Fibroblast of peridontal ligament (primary cell): Measurements from ENCODE around the gene CC2D1A.
A peak's percentile ranks its signal among the peaks of the same experiment; 100 is the strongest.
"Not testable (repeated sequence)": the region's sequence is repeated elsewhere in the genome, so short reads cannot be mapped to it uniquely, and the experiment has no call there.

Experiments
- DNase-seq: peaks from one replicate; pipeline ENCODE4 v3.0.0-alpha.2; 2010; ENCODE audit errors: extremely low read depth

The CC2D1A gene

DNA sequence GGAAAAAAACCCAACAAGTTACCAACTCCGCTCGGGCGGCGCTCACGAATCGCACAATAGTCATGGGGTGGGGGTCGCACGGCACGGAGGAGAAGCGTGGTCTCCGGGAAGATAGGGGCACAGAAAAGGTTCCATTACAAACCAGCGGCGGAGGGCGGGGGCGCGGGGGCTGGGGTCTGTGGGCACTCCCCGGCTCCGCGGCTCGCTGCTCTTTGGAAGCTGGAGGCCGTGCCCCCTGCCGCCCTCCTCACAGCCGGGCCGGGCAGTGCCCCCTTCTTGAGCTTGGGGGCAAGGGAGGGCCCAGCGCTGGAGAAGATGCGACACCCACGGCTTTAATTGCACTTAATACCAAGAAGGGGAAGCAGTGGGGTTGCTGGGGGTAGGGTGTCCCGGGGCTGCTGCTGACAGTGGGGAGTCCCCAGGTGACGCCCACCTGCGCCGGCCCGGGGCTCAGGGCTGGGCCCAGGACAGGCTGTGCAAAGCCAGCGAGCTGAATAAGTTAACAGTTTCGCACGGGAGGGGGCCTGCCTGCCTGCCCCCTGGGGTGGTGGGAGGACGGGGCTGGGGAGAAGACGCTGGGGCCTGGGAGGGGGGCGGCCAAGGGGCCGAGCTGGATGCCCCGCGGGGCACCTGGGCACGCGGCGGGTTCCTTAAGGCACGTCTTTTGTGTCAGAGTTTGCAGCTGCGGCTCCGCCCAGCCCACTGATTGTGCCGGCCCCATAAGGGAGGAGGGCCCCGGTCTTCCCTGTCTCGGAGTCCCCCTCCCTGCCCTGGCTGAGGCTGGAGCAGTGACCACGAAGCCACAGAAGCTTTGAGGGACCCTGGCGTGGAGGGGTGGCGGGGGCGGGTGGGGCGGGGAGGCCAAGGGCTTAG lies 56.1 kb downstream of the CC2D1A start:
- DNase-seq: no peak

DNA sequence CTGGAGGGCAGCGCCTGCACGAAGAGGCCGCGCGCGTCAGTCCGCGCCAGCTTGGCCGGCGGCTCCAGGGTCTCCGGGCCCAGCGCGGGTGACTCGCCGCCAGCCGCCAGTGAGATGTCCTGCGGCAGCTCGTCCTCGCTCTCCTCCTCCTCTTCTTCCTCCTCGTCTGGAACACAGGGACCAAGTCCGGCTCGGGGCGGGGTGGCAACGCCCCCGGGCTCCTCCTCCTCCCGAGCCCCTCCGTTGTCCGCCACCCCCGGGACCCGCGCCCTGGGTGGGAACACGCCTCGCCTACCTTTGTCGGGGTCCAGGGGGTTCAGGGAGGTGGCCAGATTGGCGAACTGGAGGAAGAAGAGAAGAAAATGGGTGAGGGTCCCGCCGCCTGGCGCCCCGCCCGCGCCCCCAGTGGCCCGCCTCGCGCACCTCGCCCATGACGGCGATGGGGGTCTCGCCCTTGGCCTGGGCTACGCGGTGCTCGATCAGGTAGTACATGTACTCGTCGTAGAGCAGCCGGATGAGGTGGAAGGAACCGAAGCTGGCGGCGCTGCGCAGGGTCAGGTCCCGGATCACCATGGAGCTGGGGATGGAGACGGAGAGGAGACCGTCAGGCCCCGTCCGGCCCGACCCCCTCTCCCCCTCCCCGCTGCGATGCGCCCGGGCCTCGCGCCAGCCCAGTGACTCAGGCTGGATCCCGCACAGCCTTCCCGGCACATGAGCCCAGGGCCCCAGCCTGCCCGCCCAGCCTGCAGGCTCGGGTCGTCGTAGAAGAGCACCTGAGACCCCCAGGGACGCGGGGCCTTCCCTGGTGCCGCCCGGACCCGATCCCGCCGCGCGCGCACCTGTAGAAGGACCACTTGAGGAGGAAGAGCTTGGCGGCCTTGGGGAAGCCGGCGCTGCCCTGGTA lies 57.0 kb downstream of the CC2D1A start:
- DNase-seq: no peak

DNA sequence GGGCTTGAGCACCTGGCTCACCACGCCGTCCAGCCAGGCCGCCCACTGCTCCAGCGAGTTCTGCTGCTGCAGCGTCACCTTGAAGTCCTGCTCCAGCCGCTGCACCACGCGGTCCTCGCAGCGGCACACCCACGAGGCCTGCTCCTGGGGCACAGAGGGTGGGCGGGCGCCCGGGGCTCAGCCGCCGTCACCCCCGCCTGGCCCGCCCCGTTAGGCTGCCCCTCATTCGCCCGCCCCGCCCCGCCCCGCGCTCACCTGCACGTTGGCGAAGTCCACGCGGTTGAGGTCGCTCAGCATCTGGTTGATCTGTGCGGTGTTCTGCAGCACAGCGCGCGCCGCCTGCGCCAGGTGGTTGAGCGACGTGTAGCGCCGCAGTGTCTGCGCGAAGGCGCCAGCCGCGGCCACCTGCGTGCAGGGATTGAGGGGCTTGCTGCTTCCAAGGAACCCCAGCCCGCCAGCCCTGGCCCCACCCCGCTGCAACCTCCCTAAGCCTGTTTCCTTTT lies 57.7 kb downstream of the CC2D1A start:
- no peak for DNase-seq

DNA sequence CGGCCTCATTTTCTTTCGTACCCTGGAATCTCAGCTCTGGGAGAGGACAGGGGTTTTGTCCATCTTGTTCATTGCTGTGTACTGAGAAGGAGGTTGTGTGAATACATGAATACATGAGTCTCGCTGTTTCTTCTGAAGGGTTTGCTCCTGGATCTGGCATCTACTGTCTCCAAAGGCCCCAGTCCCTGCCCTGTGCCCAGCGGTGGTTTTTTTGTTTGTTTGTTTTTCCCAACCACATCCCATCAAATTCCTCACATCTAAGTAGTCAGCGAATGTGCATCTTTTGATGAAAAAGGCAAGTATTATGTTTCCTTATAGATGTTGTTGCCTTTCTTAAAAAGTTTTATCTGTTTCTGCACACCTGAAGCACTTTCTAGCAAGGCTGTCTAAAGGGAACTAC lies 58.8 kb downstream of the CC2D1A start:
- DNase-seq: peak; percentile 49

DNA sequence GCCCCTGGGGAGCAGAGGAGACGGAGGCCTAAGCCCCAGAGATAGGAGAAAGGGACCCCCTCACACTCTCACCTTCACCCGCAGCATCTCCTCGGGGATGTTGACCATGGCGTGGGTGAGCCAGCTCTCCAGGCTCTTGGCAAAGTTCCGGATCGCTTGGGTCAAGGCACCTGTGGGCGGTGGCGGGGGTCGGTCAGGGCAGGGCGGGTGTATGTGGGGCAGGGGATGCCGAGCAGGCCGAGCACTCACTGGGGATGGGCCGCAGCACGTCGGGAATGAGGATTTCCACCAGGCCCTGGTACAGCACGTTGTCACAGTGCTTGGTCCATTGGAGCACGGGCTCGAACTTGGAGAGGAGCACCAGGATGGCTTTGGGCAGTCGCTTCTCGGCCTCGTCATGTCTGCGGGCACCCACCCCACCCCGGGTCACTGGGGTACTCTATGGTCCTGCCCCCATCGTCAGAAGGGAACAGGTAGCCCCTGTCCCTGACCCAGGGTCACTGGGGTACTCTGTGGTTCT lies 59.4 kb downstream of the CC2D1A start:
- DNase-seq: no peak

DNA sequence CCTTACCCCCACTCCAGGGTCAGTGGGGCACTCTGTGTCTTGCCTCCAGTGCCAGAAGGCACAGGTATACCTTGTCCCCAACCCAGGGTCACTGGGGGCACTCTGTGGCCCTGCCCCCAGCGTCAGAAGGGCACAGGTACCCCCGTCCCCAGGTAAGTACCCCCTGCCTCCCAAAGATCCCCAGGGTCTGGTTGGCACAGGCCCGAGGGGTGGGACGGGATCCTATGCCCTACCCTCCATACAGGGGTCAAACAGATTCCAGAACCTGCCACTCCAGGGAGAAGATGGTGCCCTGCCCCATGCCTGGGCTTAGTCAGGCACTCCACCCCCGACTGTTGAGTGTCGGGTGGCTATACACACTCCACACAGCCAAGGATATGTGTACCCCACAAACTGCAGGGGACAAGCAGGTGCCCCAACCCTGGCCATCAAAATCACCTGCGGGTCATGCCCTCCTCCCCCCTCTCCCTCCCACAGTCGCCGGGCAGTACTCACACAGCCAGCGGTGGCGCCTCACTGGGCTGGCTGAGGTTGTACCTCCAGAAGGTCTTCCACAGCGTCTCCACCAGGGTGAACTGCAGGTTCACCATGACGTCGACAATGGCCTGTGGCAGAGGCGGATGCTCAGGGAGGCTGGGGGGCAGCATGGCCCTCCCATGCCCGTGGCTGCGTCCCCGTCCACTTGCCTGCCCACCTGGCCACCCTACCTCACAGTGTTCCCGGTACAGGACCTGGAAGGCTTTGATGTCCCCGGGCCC lies 60.1 kb downstream of the CC2D1A start:
- DNase-seq: no peak

DNA sequence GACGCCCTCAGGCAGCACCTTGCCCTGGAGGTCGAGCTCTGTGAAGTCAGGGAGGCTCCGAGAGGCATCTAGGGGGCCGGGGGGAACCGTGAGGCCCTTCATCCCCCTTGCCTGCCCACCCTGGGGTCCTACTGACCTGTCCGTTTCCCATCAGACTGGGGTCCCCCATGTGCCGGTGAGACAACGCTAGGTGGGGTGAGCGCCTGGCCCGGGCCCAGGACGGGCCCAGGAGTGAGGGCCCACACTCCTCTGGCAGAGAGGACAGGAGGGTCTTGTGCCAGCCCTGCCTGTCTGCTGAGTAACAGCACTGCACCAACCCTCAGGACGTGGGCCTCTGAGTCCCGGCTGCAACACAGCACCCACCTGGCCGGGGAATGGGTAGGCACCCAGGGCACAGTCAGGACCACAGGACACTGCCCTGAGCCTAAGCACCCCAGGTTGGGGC lies 60.7 kb downstream of the CC2D1A start:
- DNase-seq: no peak

DNA sequence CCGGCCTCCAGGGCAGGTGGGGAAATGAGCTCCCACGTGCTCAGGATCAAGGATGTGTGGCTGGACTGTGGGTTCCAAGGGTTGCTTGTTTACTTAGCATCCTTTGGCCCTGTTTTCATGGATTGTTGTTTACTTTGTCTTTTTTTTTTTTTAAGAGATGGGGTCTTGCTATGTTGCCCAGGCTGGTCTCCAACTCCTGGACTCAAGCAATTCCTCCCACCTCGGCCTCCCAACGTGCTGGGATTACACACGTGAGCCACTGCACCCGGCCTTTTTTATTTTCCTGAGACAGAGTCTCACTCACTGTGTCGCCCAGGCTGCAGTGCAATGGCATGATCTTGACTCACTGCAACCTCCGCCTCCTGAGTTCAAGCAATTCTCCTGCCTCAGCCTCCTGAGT lies 61.2 kb downstream of the CC2D1A start:
- not testable (repeated sequence) for DNase-seq

DNA sequence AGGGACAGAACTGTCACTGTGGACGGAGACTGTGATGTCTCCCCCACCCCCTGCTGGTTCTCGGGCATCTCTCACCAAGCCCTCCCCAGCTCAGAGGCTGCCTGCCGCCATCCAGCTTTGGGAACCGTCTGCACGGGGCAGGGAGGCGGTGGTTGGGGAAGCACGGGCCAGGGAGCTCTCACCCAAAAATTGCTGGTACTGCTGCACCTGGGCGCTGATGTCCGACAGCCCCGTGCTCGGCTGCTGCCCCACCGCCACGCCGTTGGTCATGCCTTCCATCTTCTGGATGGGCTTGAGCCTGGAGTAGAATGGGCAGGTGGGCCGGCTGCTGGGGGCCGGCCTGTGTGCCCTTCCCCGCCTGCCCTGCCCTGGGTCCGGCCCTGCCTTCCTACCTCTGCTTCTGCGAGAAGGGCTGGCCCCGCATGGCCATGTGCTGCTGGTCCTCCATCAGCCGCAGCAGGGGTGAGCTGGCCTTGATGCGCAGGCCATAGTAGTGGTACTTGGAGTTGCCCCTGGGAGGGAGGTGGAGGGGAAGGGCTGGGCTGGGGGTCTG lies 62.5 kb downstream of the CC2D1A start:
- DNase-seq: no peak

DNA sequence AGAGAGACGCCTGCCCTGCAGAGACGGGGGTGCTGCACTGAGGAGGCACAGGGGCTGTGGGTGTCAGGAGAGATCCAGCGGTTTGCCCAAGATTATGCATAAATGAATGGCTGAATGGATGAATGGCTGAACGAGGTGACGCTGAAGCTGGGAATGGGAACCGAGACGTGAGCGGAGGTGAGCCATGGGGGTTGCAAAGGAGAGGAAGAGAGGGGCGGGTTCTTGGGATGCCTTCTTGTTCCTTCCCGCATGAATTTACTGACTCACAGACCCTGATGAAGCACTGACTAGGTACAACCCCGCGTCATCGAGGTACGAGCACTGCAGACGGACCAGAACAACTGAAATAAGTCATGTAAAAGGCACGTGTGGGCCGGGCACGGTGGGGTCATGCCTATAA lies 63.0 kb downstream of the CC2D1A start:
- DNase-seq: no peak

DNA sequence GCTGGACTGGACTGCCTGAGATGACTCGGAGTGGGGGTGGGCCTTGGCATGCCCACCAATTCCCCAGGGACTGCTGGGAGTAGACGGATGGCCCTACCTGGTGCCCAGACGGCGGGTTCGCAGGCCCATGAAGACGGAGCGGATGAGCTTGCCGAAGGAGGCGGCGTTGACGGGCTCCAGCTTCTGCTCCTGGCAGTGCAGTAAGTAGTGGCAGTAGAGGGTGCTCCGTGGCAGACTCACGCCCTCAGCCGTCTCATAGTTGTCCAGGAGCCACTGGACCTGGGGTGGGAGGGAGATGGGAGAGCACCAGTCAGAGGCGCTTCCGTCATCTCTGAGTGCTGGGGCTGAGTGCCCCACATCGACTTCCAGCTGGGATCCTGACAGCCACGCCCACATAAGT lies 63.9 kb downstream of the CC2D1A start:
- DNase-seq: no peak

DNA sequence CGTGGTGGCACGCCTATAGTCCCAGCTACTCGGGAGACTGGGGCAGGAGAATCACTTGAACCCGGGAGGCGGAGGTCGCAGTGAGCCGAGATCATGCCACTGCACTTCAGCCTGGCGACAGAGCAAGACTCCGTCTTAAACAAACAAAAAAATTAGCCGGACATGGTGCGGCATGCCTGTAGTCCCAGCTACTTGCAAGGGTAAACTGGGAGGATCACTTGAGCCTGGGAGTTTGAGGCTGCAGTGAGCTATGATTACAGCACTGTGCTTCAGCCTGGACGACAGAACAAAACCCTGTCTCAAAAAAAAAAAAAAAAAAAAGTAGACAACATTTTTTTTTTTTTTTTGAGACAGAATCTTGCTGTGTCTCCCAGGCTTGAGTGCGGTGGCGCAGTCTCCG lies 65.9 kb downstream of the CC2D1A start:
- not testable (repeated sequence) for DNase-seq

DNA sequence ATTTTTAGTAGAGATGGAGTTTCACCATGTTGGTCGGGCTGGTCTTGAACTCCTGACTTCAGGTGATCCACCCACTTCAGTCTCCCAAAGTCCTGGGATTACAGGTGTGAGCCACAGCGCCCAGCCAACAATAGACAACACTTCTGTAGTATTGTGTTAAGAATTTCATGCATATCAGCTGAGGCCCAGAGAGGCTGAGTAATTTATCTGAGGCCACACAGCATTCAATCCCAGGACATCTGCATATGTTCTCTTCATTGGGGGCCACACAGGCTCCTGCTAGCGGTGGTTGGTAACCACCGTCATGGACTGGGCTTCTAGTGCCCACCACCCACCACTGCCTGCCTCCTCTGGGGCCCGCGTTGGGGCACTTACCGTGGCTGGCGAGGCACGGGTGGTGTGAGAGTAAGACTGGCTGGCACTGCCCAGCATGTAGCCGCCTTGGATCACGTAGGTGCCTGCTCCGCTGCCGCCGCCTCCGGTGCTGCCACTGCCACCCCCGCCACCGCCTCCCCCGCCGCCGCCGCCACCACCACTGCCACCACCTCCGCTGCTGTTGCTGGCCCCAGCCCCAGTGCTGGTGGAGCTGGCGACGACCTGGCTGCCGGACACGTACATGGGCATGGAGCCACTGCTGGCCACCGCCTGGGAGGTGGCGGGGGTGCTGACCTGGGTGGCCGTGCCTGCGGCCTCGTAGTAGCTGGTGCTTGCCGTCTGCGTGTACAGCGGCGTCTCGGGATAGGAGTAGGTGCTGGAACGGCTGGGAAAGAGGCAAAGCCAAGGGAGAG lies 66.6 kb downstream of the CC2D1A start:
- DNase-seq: no peak

DNA sequence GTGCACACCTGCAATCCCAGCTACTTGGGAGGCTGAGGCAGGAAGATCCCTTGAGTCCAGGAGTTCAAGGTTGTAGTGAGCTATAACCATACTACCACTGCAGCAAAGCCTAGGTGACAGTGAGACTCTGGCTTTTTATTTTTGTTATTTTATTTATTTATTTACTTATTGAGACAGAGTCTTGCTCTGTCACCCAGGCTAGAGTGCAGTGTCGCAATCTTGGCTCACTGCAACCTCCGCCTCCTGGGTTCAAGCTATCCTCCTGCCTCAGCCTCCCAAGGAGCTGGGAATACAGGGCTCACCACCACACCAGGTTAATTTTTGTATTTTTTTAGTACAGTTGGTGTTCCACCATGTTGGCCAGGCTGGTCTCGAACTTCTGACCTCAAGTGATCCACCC lies 67.5 kb downstream of the CC2D1A start:
- not testable (repeated sequence) for DNase-seq

DNA sequence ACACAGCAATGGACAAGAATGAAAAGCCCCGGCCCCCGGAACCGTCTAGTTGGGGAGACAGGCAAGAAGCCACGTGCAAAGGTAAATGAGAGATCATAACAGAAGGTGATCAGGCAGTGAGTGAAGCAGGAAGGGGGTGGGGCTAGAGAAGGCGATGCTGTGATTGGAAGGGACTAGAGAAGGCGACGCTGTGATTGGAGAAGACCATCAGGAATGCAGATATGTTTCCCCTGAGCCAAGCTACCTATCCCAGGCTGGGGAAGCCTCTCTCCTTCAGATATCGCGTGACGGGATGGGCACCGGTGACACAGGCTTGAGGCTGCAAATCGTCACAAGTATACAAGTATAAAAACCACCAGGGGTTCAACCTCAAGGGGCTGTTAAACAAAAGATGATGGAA lies 68.1 kb downstream of the CC2D1A start:
- DNase-seq: no peak

DNA sequence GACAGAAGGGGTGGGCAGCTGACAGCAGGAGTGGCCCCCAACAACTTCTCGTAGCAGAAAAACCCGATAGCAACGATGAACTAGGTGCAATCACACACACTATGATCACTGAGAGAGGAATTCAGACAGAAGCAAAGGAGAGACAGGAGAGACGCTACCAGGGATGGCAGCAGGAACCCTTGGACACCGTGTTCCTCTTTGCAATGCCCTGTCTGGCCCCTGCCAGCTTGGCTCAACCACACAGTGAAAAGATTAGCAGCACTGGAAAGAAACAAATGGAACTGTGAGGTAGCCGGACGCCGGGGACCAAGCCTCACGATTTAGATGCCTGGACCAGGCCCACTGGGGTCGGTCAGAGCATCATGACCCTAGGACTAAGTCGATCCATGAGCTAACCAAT lies 69.9 kb downstream of the CC2D1A start:
- no peak for DNase-seq

DNA sequence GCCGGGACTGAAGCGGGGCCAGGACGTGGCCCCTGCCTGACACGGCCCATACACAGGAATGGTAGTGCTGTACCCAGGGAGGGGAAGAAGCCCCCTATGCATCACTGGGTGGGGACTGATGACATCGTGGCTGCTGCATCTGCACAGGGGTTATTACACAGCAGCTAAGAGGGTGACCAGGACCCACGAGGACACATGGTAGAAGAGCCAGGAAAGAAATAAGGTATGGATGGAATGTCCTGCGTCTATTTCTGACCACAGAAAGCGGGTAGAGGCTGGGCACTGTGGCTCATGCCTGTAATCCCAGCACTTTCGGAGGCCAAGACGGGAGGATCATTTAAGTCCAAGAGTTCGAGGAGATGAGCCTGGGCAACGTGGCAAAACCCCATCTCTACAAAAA lies 70.4 kb downstream of the CC2D1A start:
- no peak for DNase-seq

DNA sequence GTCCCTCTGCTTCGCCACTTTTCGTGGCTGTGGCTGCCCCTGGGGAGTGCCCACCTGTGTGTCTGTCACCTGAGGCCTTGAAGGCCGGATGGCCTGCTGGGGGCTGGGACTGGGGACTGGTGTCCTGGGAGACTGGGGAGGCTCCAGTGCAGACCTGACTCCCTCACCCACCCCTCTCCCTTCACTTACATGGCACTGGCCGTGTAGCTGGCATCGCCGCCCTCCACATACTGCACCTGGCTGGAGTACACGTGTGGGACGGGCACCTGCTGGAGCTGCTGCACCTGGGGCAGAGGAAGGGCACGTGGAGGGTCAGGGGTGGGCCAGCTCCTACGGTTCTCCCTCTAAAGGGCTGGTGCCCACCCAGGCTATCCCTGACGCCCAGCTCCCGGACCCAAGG lies 71.8 kb downstream of the CC2D1A start:
- DNase-seq: no peak

DNA sequence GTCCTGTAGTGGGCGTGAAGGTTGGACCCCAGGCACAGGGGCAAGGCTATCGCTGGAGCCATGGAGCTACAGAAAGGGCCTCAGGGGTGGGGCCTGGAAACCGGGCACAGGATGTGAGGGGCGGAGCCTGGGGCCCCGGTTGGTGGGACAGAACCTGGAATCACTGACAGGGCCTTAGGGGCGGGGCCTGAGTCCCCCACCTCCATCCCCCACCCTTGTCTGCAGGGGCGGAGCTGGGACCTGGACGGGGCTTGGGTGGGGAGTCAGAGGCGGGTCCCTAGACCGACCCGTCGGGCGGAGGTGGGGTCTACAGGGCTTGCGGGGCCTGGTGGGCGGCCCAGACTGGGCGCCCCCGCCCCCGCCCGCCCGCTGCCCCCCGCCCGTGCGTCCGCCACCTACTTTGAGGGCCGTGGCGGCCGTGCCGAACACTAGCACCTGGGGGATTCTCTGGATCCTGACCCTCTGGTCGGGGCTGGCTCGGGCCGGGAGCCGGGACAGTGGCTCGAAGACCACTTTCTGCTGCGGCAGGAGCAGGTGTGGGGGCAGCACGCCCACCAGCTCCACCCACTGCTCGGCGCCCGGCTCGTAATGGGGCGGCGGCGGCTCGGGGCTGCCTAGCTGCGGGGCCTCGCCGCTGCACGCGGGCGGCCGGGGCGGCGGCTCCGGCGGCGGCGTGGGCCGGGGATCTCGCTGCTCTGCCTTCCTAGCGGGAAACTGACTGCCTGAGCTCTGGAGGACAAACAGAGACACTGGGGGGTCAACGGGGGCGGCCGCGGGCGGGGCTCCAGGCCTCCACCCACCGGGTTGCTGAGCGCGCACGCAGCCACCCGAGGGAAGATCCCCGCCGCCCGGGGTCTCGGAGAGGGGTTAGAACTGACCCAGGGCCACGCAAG lies 72.6 kb downstream of the CC2D1A start:
- DNase-seq: no peak

DNA sequence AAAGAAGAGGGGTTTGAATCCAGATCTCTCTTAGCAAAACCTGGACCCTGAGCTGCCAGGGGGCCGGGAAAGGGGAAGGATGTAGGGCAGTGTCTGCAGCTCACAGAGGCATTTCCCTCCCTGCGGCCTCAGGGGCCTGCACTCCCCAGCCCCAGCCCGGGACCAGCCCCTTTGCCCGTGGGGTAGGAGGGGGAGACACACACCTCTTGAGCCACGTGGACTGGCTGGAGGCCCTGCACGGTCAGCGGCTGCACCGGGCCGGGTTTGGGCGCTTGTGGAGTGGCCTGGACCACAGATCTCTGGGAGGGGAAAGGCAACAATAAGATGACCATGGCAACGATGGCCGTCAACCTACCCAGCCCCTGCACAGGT lies 73.2 kb downstream of the CC2D1A start:
- DNase-seq: no peak
